Uterus (tissue), 4 donors: ENCODE data around the gene GABARAP. TPM values are rescaled to one million over a fixed set of nuclear protein-coding genes. Genes with fewer than 3 reads are reported as not detected.

Experiments
- DNase-seq, 2 donors: peaks; one replicate each; pipeline ENCODE4 v3.0.0-alpha.2; 2019 to 2020
- H3K27ac ChIP-seq, 2 donors: fragments of 200-600 bp; sonication (generic); 1 replicate in 1 of 2; 2 replicates in 1 of 2; pipeline ENCODE4 v1.5.1; 2016 to 2018
- H3K27me3 ChIP-seq, 2 donors: fragments of 200-600 bp; sonication (generic); one replicate each; pipeline ENCODE4 v1.5.1; 2018 to 2019; ENCODE audit warnings: control low read depth in 1 of 2
- H3K36me3 ChIP-seq, 2 donors: fragments of 200-600 bp; sonication (generic); one replicate each; pipeline ENCODE4 v1.5.1; 2019; ENCODE audit warnings: control low read depth in 1 of 2
- H3K4me1 ChIP-seq, 2 donors: fragments of 200-600 bp; sonication (generic); one replicate each; pipeline ENCODE4 v1.5.1; 2018 to 2019; ENCODE audit warnings: control low read depth in 1 of 2
- H3K4me3 ChIP-seq, 2 donors: fragments of 200-600 bp; sonication (generic); 1 replicate in 1 of 2; 2 replicates in 1 of 2; pipeline ENCODE4 v1.5.1; 2018 to 2019; ENCODE audit warnings: mild to moderate bottlenecking in 1 of 2
- H3K9me3 ChIP-seq, 2 donors: fragments of 200-600 bp; sonication (generic); one replicate each; pipeline ENCODE4 v1.5.1; 2019; ENCODE audit warnings: control low read depth in 1 of 2
- CTCF ChIP-seq, 4 experiments: fragments of 200-600 bp in 2 of 4; fragments of 450-650 bp in 2 of 4; sonication (generic) in 2 of 4; IDR thresholded peaks; one replicate each; pipeline ENCODE4 v1.5.1; 2016 to 2019; ENCODE audit warnings: antibody characterized with exemption in 4 of 4, mild to moderate bottlenecking in 2 of 4, moderate library complexity in 1 of 4
- POLR2A ChIP-seq, 2 donors: fragments of 450-650 bp; IDR thresholded peaks; one replicate each; pipeline ENCODE4 v1.6.1; 2016; ENCODE audit warnings: antibody characterized with exemption in 2 of 2, mild to moderate bottlenecking in 1 of 2, moderate library complexity in 1 of 2
- intact Hi-C: fragments of 100-400 bp; cut with DNase I; formaldehyde crosslinking; loops from one replicate; pipeline ENCODE4 v1.15.1; 2023; ENCODE audit warnings: low total_unique reads
- total RNA-seq, 4 donors: library from RNA; depleted of rRNA in 3 of 4; stranded (reverse); fragments of >200 nt in 3 of 4; gene quantifications; one replicate each; pipeline versions ENCODE4 v1.1.0 to v1.2.4, GENCODE V29; 2014 to 2023
- donor health status: DM: yes; HTN: yes; CAD: no.

GABARAP gene
- total RNA-seq, 4 donors from 2014 or later: 220 to 467 (median 366) TPM

GRCh38 chr17:7229504-7229903, 12.7 kb downstream of the GABARAP start:
- no peaks in the 10 kb centered on the region for H3K9me3 ChIP-seq
- no peak for TF ChIP-seq CTCF (IDR thresholded peaks at IDR 0.05)
- no peak for TF ChIP-seq POLR2A (IDR thresholded peaks at IDR 0.05)
- H3K27me3 ChIP-seq: no peaks in the 10 kb centered on the region
- no peak overlapping the region for H3K4me3 ChIP-seq
- DNase-seq: no peak
- intact Hi-C loops: no loop called here
- H3K27ac ChIP-seq: no peak overlapping the region
- H3K36me3 ChIP-seq: no peaks in the 10 kb centered on the region
- H3K4me1 ChIP-seq: peaks cover 4% of the 10 kb centered on the region in 2 donors

GRCh38 chr17:7228920-7229319, 13.3 kb downstream of the GABARAP start:
- Histone ChIP-seq H3K27ac (no peak overlapping the region), H3K27me3 (no peaks in the 10 kb centered on the region), H3K4me3 (no peak overlapping the region), H3K9me3 (no peaks in the 10 kb centered on the region), H3K36me3 (no peaks in the 10 kb centered on the region), H3K4me1 (peaks cover 4% of the 10 kb centered on the region in 2 donors)
- no peak for DNase-seq
- intact Hi-C loops: no loop called here
- no peak for TF ChIP-seq CTCF (IDR thresholded peaks at IDR 0.05)
- no peak for TF ChIP-seq POLR2A (IDR thresholded peaks at IDR 0.05)

- intact Hi-C loops: no loop called here
- Histone ChIP-seq H3K4me3 (no peak overlapping the region), H3K36me3 (no peaks in the 10 kb centered on the region), H3K4me1 (peaks cover 0 to 3% of the 10 kb centered on the region in 2 donors), H3K27me3 (no peaks in the 10 kb centered on the region), H3K9me3 (no peaks in the 10 kb centered on the region), H3K27ac (no peak overlapping the region)
- no peak for DNase-seq
- TF ChIP-seq POLR2A (IDR thresholded peaks at IDR 0.05) (no peak), CTCF (IDR thresholded peaks at IDR 0.05) (no peak)
Observed at GRCh38 chr17:7226721-7227710, 15.2 kb downstream of the GABARAP start.

- TF ChIP-seq CTCF (IDR thresholded peaks at IDR 0.05) (no peak), POLR2A (IDR thresholded peaks at IDR 0.05) (no peak)
- no peaks in the 10 kb centered on the region for H3K27me3 ChIP-seq
- H3K4me3 ChIP-seq: no peak overlapping the region
- no peak for DNase-seq
- intact Hi-C loops: no loop called here
- peak overlapping the region in 1 of 2 donors; percentile 2 for H3K27ac ChIP-seq
- H3K9me3 ChIP-seq: no peaks in the 10 kb centered on the region
- H3K36me3 ChIP-seq: no peaks in the 10 kb centered on the region
- H3K4me1 ChIP-seq: no peaks in the 10 kb centered on the region
Observed at GRCh38 chr17:7225711-7226331, 16.4 kb downstream of the GABARAP start.

- Histone ChIP-seq H3K27ac (peak overlapping the region in 1 of 2 donors; percentile 2), H3K36me3 (no peaks in the 10 kb centered on the region), H3K9me3 (no peaks in the 10 kb centered on the region), H3K4me1 (no peaks in the 10 kb centered on the region), H3K27me3 (no peaks in the 10 kb centered on the region), H3K4me3 (no peak overlapping the region)
- intact Hi-C loops: no loop called here
- TF ChIP-seq CTCF (IDR thresholded peaks at IDR 0.05): no peak
- TF ChIP-seq POLR2A (IDR thresholded peaks at IDR 0.05): no peak
- DNase-seq: no peak
Observed at GRCh38 chr17:7224661-7225111, 17.6 kb downstream of the GABARAP start.
